ENCODE measurements around the gene IFNL1.

DNA sequence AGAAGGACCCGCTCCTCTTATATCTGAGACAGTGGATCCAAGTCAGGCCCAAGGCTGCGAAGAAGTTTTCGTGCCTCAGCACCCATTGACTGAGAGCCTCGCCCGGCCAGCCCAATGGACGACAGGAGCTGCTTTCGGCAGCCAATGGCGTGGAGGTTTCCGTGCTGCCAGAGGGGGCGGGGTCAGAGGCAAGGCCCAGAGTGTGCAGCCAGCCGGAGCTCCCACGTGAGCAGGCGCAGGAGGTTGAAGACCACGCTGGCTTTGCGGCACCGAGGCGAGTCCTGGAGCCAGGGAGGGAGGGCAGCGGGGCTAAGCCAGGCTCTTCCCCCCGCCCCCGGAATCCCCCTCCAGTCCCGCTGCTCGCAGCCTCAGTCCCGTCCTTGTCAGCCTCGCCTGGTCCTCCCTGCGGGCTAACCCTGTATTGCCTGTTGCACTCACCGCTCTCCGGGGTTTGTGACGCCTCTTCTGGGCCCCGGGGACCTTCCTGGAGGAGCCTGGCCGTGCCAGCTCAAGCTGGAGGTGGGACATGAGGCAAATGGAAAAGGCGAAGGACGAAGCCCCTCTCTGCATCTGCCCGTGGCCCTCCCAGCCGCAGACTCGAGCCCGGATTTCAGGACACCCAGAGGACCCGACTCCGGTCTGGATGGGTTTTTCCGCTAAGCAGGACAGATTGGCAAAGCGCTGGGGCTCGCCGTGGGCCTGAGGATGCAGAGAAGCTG, 49.1 kb upstream of the IFNL1 start:
- TF ChIP-seq POLR2A (IDR thresholded peaks at IDR 0.05; ENCODE audit: low read length) (no peak), GATA1 (IDR thresholded peaks at IDR 0.05; ENCODE audit: low read depth, low read length) (no peak)
